Fibroblast of skin of back (primary cell): ENCODE measurements around the gene ACYP2.

Experiments used
- DNase-seq: peaks from one replicate; pipeline ENCODE4 v3.0.0-alpha.2; 2013

Gene ACYP2

DNA sequence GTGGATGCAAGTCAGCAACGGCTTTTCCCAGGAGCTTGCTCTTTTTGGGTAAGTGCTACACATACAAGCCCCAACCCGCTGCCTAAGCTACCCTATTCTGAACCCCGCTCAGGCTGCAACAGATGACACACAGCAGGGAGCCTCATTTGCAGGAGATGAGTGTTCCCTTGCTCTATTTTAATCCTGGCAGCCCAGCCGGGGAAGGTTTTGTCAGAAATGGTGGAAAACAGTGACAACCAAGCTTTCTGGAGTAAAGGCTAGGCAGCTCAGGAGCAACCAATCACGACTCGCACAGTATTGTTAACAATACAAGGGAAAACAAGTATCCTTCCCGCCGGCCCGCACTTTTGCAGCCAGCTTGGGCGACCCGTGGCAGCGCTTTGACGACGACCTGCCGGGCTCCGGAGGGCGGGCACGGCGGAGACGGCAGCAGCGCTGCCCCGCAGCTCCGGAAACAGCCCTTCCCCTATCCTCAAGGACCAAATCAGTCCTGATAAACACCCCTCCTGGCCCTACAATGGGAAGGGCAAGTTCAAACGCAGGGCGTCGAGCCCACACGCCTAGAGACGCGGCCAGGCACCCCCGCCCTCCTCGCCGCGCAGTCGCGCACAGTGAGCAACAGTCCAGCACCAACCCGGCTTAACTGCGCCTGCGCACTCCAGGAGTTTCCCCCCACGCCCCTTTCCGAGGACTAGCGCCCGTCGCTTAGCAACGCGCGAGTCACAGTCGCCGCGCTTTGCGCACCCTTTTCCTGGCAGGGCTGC, 214.9 kb downstream of the ACYP2 start:
- peak; percentile 97 for DNase-seq

DNA sequence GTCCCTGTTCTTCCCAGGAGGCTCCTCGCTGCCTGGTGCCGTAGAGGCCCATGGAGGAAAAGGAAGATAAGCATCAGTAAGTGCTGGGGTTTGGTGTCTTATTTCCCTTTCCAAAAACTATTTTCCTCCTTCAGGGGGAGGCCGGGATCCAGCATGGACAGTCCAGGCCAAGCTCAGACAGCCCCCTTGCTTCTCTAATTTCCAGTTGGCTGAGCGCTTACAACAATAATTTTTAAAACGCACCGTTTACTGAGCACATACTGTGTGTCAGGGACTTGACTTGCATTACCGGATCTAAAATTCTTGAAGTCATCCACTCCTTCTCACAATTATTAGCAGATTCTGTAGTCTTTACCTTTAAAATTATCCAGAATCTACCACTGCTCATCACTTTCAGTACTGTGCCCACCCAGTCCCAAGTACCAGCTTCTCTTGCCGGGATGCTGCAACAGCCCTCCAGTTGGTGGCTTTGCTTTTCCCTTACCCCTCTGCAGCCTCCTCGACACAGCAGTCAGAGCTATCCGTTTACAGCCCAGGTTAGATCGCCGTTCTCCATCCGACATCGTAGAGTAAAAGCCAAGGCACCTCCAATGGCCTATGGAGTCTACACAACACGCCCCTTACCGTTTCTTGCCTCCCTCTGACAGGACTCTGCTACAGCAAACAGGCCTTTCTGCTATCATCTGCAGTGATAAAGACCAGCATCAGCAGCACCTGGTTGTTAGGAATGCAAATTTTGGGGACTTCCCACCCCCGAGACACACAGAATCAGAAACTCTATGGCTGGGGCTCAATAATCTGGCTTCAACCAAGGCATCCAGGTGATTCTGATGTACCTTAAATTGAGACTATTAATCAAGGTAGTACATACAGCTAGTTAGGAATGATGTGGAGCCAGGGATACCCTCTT, 215.8 kb downstream of the ACYP2 start:
- DNase-seq, result no peak

DNA sequence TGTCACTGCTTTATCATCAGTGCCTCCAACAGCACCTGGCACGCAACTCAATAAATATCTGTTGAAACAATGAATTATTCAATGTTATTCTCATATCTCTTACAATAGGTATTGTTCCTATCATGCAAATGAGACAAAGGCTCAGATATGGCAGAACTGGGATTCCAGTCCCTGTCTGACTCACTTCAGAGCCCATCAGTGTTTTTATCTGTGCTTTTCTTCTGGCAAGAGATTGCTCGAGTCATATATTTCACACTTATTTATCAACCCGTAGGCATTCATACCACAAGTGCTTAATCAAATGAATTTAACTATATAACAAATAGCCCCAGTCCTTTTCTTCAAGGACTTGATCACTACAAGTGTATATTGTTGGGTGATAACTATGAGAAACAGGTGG, 217.0 kb downstream of the ACYP2 start:
- peak; percentile 50 for DNase-seq

DNA sequence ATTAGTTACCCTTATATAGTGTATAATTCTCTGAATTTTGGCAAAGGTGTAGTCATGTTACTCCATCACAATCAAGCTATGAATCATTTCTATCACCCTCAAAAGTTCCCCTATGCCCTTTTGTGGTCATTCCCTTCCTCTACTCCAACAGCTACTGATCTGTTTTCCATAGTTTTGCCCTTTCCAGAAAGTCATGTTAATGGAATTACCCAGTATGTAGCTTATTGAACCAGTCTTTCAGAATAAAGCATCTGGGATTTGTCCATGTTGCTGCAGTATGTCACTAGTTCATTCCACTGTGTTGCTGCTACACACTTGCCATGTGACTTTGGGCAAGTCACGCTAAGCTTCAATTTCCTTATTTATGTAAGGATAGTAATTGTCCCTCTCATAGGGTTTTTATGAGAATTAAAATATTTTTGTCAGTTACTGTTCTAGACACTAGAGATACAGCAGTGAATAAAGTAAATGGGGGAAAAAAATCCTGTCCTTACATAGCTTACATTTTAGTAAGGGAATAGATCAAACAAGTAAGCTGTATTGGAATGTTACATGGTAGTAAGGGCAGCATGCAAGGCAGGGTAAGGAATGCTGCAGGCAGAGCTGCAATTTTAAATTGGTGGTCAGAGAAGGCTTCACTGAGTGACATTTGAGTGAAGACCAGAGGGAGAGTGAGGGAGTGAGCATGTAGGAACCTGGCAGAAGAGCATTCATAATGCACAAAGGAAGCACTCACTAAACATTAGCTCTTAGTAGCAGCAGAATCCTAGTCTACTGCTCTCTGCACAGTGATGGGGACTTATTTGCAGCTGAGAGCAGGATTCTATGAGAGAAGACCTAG, 220.9 kb downstream of the ACYP2 start:
- peak; percentile 93 for DNase-seq

GRCh38 chr2:54336977-54337255, 221.5 kb downstream of the ACYP2 start:
- no peak for DNase-seq

GRCh38 chr2:54341656-54342055, 226.2 kb downstream of the ACYP2 start:
- DNase-seq, result no peak

DNA sequence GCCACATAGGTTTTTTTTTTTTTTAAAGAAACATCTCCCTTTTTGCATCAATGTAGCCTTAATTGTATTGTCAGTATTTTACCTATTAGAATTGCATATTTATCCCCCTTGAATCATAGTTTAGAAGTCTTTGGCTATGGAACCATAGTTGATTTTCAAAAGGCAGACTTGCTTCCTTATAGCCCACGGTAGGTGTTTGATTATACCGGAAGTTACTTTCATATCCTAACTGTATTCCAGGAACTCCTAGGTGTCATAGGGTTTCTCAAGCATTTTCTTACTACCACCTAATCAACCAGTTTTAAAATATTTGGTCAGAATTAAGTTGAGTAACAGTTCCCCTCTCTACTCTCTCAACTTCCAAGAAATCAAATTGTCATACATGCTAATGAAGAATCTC, 227.2 kb downstream of the ACYP2 start:
- DNase-seq, result no peak

DNA sequence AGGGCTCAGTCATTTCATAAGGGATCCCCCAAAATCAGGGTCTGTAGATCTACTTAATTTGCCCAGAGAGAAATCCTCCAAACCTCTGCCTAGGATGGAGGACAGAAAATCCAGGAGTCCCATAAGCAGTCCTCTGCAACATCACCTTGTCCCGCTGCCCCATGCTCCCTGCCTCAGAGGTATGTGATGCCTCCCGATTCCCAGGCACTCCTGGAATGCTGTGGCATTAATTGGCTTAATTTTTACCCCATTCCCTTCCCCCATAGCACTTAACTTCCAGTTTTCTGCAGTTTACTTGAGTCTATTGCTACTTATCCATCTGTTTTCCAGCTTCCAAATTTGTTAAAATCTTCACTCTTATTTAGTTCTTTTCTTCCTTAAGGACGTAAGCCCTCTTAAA, 232.2 kb downstream of the ACYP2 start:
- no peak for DNase-seq

- peak; percentile 51 for DNase-seq
These were observed 233.2 kb downstream of the ACYP2 start for GRCh38 chr2:54348646-54349045.

DNA sequence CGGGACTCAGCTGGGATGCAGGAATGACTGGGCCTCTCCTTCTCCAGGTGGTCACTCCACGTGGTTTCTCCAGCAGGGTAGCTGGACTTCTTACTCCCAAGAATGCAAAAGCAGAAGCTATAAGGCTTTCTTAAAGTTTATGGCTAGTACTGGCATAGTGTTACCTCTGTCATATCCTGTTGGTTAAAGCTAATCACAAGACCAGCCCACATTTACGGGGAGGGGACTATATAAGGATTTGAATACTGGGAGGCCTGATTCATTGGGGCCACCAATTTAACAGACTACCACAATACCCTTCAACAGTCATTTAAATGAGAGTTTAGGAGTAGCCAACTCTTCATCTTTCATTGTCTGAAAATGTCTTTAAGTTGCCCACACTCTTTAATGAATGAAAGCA, 235.0 kb downstream of the ACYP2 start:
- DNase-seq, result no peak

- no peak for DNase-seq
These were observed 237.8 kb downstream of the ACYP2 start for GRCh38 chr2:54353216-54353615.
